Type B pancreatic cell (in vitro differentiated cells): Measurements from ENCODE around the gene FCHSD1. TPM values are rescaled to one million over a fixed set of nuclear protein-coding genes. Genes with fewer than 3 reads are reported as not detected.

Experiments
- DNase-seq: peaks from one replicate; pipeline ENCODE4 v3.0.0; 2021; ENCODE audit warnings: mixed read lengths; ENCODE audit not compliant: unreplicated experiment; ENCODE audit errors: extremely low spot score
- H3K27ac Mint-ChIP-seq: 2 replicates; pipeline ENCODE4 v1.8.0; 2021; ENCODE audit warnings: mild to moderate bottlenecking, mixed read lengths
- H3K27me3 Mint-ChIP-seq: 2 replicates; pipeline ENCODE4 v1.8.0; 2021; ENCODE audit warnings: mixed read lengths
- H3K36me3 Mint-ChIP-seq: 2 replicates; pipeline ENCODE4 v1.8.0; 2021; ENCODE audit warnings: mixed read lengths
- H3K4me1 Mint-ChIP-seq: one replicate; pipeline ENCODE4 v1.8.0; 2021; ENCODE audit warnings: mixed read lengths; ENCODE audit not compliant: unreplicated experiment
- H3K4me3 Mint-ChIP-seq: 2 replicates; pipeline ENCODE4 v1.8.0; 2021; ENCODE audit warnings: mild to moderate bottlenecking, mixed read lengths
- H3K9me3 Mint-ChIP-seq: 2 replicates; pipeline ENCODE4 v1.8.0; 2021; ENCODE audit warnings: mixed read lengths
- CTCF ChIP-seq: fragments of 200-600 bp; sonication (generic); conservative IDR thresholded peaks from 2 replicates; pipeline ENCODE4 v1.5.0; 2021; ENCODE audit warnings: antibody characterized with exemption, mild to moderate bottlenecking
- total RNA-seq: library from RNA; stranded (reverse); gene quantifications from 2 replicates; pipeline ENCODE4 v1.2.1, GENCODE V29; 2021; ENCODE audit warnings: low replicate concordance

Gene FCHSD1
- total RNA-seq, 1 donor from 2014 or later, result 29.4 TPM

- Mint-ChIP-seq H3K4me1 (peaks cover 2% of the 10 kb centered on the region), H3K27me3 (no peaks in the 10 kb centered on the region), H3K4me3 (no peak overlapping the region), H3K9me3 (no peaks in the 10 kb centered on the region), H3K36me3 (peaks cover 29% of the 10 kb centered on the region), H3K27ac (no peak overlapping the region)
- no peak for TF ChIP-seq CTCF
- DNase-seq, result no peak
Measured at GRCh38 chr5:141628175-141628788, 22.9 kb downstream of the FCHSD1 start.

GRCh38 chr5:141623611-141624010, 27.6 kb downstream of the FCHSD1 start:
- Mint-ChIP-seq H3K27ac (no peak overlapping the region), H3K4me1 (peaks cover 6% of the 10 kb centered on the region), H3K36me3 (peaks cover 29% of the 10 kb centered on the region), H3K9me3 (no peaks in the 10 kb centered on the region), H3K27me3 (no peaks in the 10 kb centered on the region), H3K4me3 (no peak overlapping the region)
- no peak for DNase-seq
- TF ChIP-seq CTCF, result no peak

GRCh38 chr5:141623186-141623585, 28.0 kb downstream of the FCHSD1 start:
- H3K36me3 Mint-ChIP-seq, result peaks cover 28% of the 10 kb centered on the region
- H3K4me3 Mint-ChIP-seq, result no peak overlapping the region
- H3K9me3 Mint-ChIP-seq, result no peaks in the 10 kb centered on the region
- H3K27me3 Mint-ChIP-seq, result no peaks in the 10 kb centered on the region
- TF ChIP-seq CTCF, result no peak
- H3K4me1 Mint-ChIP-seq, result peaks cover 6% of the 10 kb centered on the region
- no peak for DNase-seq
- H3K27ac Mint-ChIP-seq, result no peak overlapping the region

GRCh38 chr5:141618804-141619554, 32.2 kb downstream of the FCHSD1 start, which contains the start of gene DIAPH1:
DIAPH1 (minus strand) TSS chr5:141619000; CDS start chr5:141618914, 86 bp downstream.
- peak; percentile 99 for TF ChIP-seq CTCF
- Mint-ChIP-seq H3K27me3 (no peaks in the 10 kb centered on the region), H3K9me3 (no peaks in the 10 kb centered on the region), H3K36me3 (peaks cover 16% of the 10 kb centered on the region), H3K4me1 (peaks cover 28% of the 10 kb centered on the region), H3K27ac (peak within 1 kb of the TSS; percentile 98), H3K4me3 (peak within 1 kb of the TSS; percentile 97)
- peak; percentile 99 for DNase-seq

- Mint-ChIP-seq H3K27ac (peak overlapping the region; percentile 98), H3K4me3 (peak overlapping the region; percentile 97)
- DNase-seq, result no peak
Measured at GRCh38 chr5:141618030-141618803, 33.0 kb downstream of the FCHSD1 start.

More at GRCh38 chr5:141618030-141618803, 33.0 kb downstream of the FCHSD1 start:
- TF ChIP-seq CTCF, result no peak
- H3K36me3 Mint-ChIP-seq, result peaks cover 13% of the 10 kb centered on the region
- H3K4me1 Mint-ChIP-seq, result peaks cover 28% of the 10 kb centered on the region
- H3K9me3 Mint-ChIP-seq, result no peaks in the 10 kb centered on the region
- no peaks in the 10 kb centered on the region for H3K27me3 Mint-ChIP-seq
